CD8-positive, alpha-beta T cell (primary cell): ENCODE results near the gene COMP. TPM values are rescaled to one million over a fixed set of nuclear protein-coding genes. Genes with fewer than 3 reads are reported as not detected.

ENCODE experiments used
- total RNA-seq, 46 experiments: library from RNA in 2 of 46; stranded (reverse) in 2 of 46; gene quantifications; one replicate each; pipeline ENCODE4 v1.2.3 and lab custom pipeline; 2021 to 2026

The COMP gene
- total RNA-seq, 2 experiments from 2014 or later = not detected

Other genes starting within 250 kb of the COMP start
- gene FKBP8, start 247.7 kb downstream of the COMP start, total RNA-seq = 100 to 1,000 TPM; 155 to 158 TPM
- gene KXD1, start 233.4 kb downstream of the COMP start, total RNA-seq = 10 to 100 TPM; 64.1 to 76.1 TPM
- gene UBA52, start 219.4 kb downstream of the COMP start, total RNA-seq = 1,000 to 10,000 TPM; 2,140 to 2,193 TPM
- 10 to 100 TPM; 85.6 to 91.1 TPM for gene REX1BD, start 202.5 kb downstream of the COMP start, total RNA-seq
- gene CRLF1, start 184.5 kb downstream of the COMP start, total RNA-seq = not detected
- gene TMEM59L, start 178.4 kb downstream of the COMP start, total RNA-seq = not detected
- gene KLHL26, start 154.3 kb downstream of the COMP start, total RNA-seq = 10 to 100 TPM; 21.4 to 26.4 TPM
- 1 to 10 TPM; 7.1 to 7.5 TPM for gene CRTC1, start 107.6 kb downstream of the COMP start, total RNA-seq
- gene UPF1, start 40.7 kb upstream of the COMP start, total RNA-seq = 100 to 1,000 TPM; 157 to 175 TPM
- gene CERS1, start 104.9 kb upstream of the COMP start, total RNA-seq = not detected
- gene COPE, start 128.1 kb upstream of the COMP start, total RNA-seq = 100 to 1,000 TPM; 207 to 211 TPM
- gene DDX49, start 128.4 kb upstream of the COMP start, total RNA-seq = 10 to 100 TPM; 67.1 to 72.8 TPM
- gene HOMER3, start 149.9 kb upstream of the COMP start, total RNA-seq = under 1 TPM in 1 of 2 experiments, not detected in 1; 0.90 TPM
- gene SUGP2, start 242.2 kb upstream of the COMP start, total RNA-seq = 10 to 100 TPM; 85.4 to 90.8 TPM
- gene ARMC6, start 242.3 kb upstream of the COMP start, total RNA-seq = 1 to 10 TPM; 4.6 to 5.3 TPM